Activated T-cell treated with anti-CD3 and anti-CD28 coated beads, Interleukin-2, amount 50 U/mL, for 72 hours (primary cell): ENCODE data around the gene LY6G5C. TPM values are rescaled to one million over a fixed set of nuclear protein-coding genes. Genes with fewer than 3 reads are reported as not detected.

Source experiments
- ATAC-seq, 2 donors: fragments of 150-1000 bp; cut with Tn5 transposase; replicated peaks in 1 of 2; 2 replicates each; pipeline ENCODE4 v1.10.0; 2021; ENCODE audit warnings: moderate library complexity in 2 of 2, mild to moderate bottlenecking in 1 of 2
- DNase-seq, 2 donors: peaks; one replicate each; pipeline ENCODE4 v3.0.0; 2021 to 2022; ENCODE audit warnings: mixed read lengths in 1 of 2
- H3K27ac Mint-ChIP-seq: one replicate; pipeline ENCODE4 v1.8.0; 2022; ENCODE audit warnings: mild to moderate bottlenecking, moderate library complexity, mixed read lengths
- H3K27me3 Mint-ChIP-seq: one replicate; pipeline ENCODE4 v1.8.0; 2022; ENCODE audit warnings: low read depth, mixed read lengths
- H3K36me3 Mint-ChIP-seq, 2 donors: one replicate each; pipeline ENCODE4 v1.8.0; 2022; ENCODE audit warnings: mixed read lengths in 2 of 2, mild to moderate bottlenecking in 1 of 2; ENCODE audit not compliant: insufficient read depth in 2 of 2
- H3K4me1 Mint-ChIP-seq: one replicate; pipeline ENCODE4 v1.8.0; 2022; ENCODE audit warnings: low read depth, mixed read lengths
- H3K4me3 Mint-ChIP-seq, 2 donors: one replicate each; pipeline ENCODE4 v1.8.0; 2022; ENCODE audit warnings: mild to moderate bottlenecking in 2 of 2, mixed read lengths in 2 of 2, moderate library complexity in 2 of 2
- H3K9me3 Mint-ChIP-seq, 2 donors: one replicate each; pipeline ENCODE4 v1.8.0; 2022; ENCODE audit warnings: mixed read lengths in 2 of 2
- total RNA-seq, 2 donors: library from RNA; stranded (reverse); gene quantifications; one replicate each; pipeline ENCODE4 v1.2.3, GENCODE V29; 2022

The LY6G5C gene, protein sequence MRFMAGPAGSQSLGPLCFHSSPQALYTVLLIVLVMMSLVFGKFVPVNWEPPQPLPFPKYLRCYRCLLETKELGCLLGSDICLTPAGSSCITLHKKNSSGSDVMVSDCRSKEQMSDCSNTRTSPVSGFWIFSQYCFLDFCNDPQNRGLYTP
- total RNA-seq, result 1 to 10 TPM; 2.3 to 6.9 TPM

DNA sequence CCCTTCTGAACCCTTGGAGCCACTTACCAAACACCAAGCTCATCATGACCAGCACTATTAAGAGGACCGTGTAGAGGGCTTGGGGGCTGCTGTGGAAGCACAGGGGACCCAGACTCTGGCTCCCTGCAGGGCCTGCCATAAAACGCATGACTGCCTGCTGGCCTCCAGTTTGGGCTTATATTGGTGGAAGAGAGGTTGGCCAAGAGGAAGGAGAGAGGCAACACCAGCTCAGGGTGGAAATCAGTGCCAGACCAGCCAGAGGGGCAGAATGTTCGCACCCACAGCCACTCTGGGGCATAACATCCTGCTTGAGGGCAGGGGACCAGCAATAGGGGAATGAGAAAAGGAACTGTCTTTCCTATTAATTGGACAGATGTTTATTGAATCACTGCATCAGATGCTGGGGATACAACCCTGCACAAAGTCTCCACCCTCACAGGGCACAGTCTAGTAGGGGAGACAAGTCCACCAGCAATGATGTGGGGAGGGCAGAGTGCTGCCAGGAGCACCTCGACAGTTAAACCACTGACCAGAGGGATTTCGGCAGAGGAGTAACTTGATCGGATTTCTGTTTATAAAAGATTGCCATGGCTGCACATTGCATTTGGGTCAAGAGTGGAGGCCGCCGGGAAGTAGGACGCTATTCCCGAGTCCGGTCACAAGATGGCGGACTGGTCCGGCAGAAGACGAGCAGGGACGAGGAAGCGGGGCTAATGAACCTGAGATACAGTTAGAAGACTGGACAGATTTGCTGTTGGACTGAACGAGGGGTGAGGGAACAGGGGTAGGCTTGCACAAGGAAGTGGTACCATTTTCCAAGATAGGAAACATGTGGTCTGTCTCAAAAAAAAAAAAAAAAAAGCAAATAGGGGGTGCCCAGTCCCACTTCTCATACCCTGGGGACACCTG lies at the start of gene LY6G5C:
TSS of gene LY6G5C (minus strand) at position 842 of the 909 bp plus-strand sequence. CDS start at position 148, 694 bp downstream.
- Mint-ChIP-seq H3K4me1 (peaks cover 23% of the 10 kb centered on the region), H3K27me3 (no peaks in the 10 kb centered on the region), H3K36me3 (peaks cover 0 to 3% of the 10 kb centered on the region in 2 donors), H3K9me3 (no peaks in the 10 kb centered on the region), H3K27ac (peak within 1 kb of the TSS; percentile 61), H3K4me3 (peak within 1 kb of the TSS; percentile 83 to 91)
- DNase-seq (peak; percentile 67 to 72), ATAC-seq (peak; percentile 66 to 74)

DNA sequence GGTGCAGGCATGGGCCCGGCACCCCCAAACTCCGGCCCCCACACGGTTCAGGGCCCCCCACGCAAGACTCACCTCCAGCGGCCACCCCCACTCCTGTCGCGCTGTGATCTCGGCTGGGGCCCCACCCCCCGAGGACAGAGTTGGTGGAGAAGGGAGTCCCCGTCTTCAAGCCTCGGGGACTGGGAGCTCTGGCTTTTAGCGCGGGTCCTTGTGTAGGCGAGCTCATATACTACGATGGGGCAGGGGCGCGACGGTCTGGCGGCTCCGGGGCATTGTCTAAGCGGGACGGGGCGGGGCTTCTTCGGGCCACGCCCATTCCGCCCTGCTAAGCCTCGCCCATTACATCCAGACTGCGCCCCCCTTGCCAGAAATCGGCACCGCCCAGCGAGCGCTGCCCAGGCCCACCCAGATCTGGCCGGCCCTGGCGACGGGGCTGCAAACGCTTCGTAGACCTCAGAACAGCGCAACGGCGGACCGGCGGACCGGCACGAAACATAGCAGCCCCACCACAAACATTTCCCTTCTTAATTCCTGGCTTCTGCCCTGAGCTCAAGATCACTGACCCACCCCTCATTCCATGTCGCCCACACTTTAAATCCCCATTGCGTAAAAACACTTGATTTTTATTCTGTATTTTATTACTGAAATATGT lies 49.2 kb upstream of the LY6G5C start:
- Mint-ChIP-seq H3K27ac (peak overlapping the region; percentile 58), H3K27me3 (no peaks in the 10 kb centered on the region), H3K4me1 (peaks cover 65% of the 10 kb centered on the region), H3K36me3 (peaks cover 10 to 19% of the 10 kb centered on the region in 2 donors), H3K4me3 (peak overlapping the region; percentile 83 to 94), H3K9me3 (no peaks in the 10 kb centered on the region)
- ATAC-seq, result peak; percentile 58 to 67
- peak; percentile 75 to 77 for DNase-seq

DNA sequence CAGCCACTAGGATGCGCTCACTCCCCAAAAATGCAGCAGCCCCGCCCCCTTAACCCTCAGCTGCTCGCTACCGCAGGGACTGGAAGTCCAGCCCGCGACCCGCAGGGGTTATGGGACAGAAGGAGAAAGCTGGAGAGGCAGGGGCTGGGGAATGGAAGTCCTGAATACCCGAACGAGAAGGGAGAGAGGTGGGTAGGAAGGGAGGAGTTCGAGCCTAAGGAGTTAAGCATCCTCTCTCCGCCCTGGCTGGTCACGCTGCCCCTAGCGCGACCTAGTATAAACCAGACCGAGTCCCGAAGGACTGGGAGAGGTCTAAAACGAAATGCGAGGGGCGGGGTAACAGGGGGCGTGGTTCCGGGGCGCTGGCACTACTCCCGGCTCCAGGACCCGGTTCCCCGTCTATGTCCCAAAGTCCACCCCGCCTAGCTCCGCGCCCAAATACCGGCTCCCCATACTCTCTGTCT lies 48.7 kb upstream of the LY6G5C start:
- Mint-ChIP-seq H3K4me1 (peaks cover 64% of the 10 kb centered on the region), H3K27ac (no peak overlapping the region), H3K36me3 (peaks cover 7 to 16% of the 10 kb centered on the region in 2 donors), H3K4me3 (peak overlapping the region; percentile 83 to 94), H3K9me3 (no peaks in the 10 kb centered on the region), H3K27me3 (no peaks in the 10 kb centered on the region)
- peak; percentile 70 to 71 for ATAC-seq
- DNase-seq, result peak; percentile 81 to 83

DNA sequence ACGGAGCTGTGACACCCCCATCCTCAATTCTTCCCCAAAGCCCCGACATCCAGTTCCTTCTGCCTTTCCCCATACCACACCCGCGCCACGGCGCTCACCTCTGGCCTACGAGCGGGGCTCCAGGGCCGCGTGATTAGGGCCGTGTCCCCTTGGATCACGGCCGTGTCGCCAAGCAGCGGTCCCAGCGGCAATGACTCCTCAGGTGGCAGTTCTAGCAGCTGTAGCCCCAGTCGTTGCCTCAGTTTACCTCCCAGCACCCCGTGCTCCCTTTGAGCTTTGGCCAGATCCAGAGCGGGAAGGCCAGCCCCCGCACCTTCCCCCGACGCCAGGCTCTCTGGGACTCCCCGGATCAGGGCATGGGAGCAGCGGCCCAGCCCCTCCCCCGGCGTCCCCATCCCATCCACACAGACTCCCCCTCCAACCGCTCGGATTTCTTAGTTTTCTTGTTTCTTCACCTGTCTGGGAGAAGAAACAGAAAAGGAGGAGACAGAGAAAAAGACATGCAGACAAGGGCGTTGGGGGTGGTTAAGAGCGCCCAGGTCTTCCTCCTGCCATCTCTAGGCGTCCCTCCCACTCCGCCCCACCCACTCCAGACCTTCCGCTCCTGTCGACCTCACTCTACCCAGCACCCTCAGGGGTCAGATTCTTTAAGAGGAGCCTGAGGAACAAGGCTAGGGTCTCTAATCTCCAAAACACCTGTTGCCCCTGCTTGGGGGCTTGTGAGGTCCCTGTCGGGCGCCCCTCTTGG lies 48.1 kb upstream of the LY6G5C start, which contains the start of gene DDAH2:
TSS of gene DDAH2 (minus strand) at position 533 of the 748 bp plus-strand sequence. CDS start at position 395, 138 bp downstream.
- H3K27ac Mint-ChIP-seq, result no peak within 1 kb of the TSS
- H3K36me3 Mint-ChIP-seq, result peaks cover 7 to 16% of the 10 kb centered on the region in 2 donors
- H3K27me3 Mint-ChIP-seq, result no peaks in the 10 kb centered on the region
- ATAC-seq (peak; percentile 14 to 16), DNase-seq (no peak)
- no peaks in the 10 kb centered on the region for H3K9me3 Mint-ChIP-seq
- peak within 1 kb of the TSS; percentile 83 to 94 for H3K4me3 Mint-ChIP-seq
- H3K4me1 Mint-ChIP-seq, result peaks cover 58% of the 10 kb centered on the region

DNA sequence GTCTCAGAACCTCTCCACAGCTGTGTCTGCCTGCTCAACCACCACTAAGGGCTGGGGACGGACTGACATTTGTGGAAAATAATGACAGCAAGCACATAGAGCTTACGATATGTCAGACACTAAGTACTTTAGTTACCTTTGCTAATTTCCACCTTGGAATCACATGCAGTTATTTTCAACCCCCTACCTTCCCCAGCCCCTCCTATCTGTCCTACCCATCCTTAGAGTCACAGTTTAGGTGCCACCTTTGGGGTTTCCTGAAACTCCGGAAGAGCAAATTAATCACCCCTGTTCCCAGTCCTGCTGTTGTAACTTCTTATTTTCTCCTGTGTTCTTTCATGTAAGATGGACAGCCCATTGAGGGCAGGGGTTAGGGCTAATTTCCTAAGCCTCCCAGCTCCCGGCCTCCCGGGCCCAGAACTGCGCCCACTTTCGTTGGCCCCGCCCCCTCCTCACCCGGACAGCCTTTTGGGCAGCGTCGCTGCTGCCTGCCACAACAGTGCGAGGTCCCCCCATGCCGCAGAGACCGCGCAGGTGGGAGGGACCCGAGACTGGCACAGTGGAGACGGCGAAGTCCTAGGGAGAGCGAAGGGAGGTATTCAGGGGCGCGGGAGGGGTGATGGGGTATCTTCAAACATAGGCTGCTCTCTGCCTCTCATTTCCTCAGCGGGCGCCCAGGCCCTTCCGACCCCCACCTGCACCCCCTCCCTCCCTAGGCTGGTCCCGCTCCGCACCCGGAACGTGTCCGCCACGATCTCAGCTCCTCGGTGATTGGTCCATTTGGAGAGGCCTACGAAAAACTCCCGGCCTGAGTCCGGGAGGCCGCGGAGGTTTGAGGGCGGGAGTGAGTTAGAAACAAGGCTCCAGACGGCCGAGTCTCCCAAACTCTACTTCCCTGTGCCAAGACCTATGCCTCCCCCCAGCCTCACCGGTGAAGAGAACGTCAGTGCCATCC lies 47.1 kb upstream of the LY6G5C start:
- ATAC-seq, result no peak
- Mint-ChIP-seq H3K36me3 (peaks cover 3 to 12% of the 10 kb centered on the region in 2 donors), H3K4me1 (peaks cover 54% of the 10 kb centered on the region), H3K9me3 (no peaks in the 10 kb centered on the region), H3K27ac (no peak overlapping the region), H3K4me3 (peak overlapping the region; percentile 55 to 83), H3K27me3 (no peaks in the 10 kb centered on the region)
- DNase-seq, result no peak

DNA sequence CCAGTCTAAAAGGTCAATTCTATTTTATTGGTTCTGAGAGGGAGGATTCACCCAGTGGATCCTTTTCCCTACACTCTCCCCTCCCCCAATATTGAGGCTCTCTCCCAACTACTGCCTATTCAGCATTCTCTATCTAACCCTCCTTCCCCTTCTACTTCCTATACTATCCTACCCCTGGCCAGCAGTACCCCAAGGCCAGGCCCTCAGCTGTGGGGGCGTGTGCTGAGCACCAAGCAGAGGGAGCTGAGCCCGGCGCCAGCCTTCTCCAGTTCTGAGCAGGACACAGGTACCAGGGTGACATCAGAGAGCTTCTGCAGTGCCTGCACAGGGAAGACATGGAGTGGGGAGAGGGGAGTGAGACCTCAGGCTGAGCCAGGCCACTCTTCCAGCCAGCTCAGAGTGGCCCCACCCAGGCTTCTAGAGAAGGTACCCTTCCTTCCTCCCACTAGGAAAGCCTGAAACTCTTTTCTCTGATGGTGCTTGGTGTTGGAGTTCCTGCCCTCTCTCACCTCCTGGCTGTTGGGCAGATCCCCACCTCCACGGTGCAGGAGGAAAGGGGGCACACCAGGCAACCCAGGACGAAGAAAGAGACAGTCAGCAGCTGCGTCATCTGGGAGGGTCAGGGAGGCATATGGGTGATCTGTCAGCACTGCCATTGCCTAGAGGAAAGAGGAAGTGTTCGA lies 46.3 kb upstream of the LY6G5C start:
- Mint-ChIP-seq H3K36me3 (peaks cover 3 to 12% of the 10 kb centered on the region in 2 donors), H3K9me3 (no peaks in the 10 kb centered on the region), H3K27ac (no peak overlapping the region), H3K4me3 (peak overlapping the region; percentile 34 to 55), H3K27me3 (no peaks in the 10 kb centered on the region), H3K4me1 (peaks cover 55% of the 10 kb centered on the region)
- ATAC-seq (no peak), DNase-seq (no peak)

DNA sequence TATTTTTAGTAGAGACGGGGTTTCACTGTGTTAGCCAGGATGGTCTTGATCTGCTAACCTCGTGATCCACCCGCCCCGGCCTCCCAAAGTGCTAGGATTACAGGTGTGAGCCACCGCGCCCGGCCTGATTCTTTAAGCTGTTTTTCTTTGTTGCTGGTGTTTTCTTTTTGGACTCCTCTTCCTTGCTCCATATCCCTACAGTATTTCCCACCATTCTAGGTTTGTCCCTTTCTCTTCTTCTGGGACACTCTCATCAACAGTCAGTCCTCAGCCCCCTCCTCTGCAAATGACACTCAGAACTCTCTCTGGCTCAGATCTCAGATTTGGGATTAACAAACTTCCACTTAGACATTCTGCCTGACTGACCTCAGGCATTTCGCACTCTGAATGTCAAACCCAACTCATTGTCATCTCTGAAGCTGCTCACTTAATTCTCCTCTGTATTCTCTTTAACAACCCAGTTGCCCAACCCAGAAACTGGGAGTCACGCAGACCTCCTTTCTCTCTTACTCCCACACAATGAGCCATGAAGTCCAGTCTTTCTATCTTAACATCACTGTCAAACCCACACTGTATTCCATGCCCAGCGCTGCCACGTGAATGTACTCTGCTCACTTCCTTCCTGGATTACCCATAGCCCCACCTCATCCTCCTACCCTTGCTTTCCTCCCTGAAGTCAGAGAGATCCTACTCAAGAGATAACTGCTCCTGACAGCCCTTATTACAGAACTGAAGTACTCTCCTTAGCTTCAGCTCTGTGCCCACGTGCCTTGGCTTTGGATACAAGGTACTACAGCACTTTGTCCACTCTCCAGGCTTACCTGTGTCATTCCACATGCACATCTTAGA lies 44.9 kb upstream of the LY6G5C start:
- H3K4me3 Mint-ChIP-seq, result no peak overlapping the region
- peaks cover 56% of the 10 kb centered on the region for H3K4me1 Mint-ChIP-seq
- peak in 1 of 2 donors; percentile 12 for ATAC-seq
- peaks cover 0 to 5% of the 10 kb centered on the region in 2 donors for H3K36me3 Mint-ChIP-seq
- no peaks in the 10 kb centered on the region for H3K27me3 Mint-ChIP-seq
- no peak overlapping the region for H3K27ac Mint-ChIP-seq
- DNase-seq, result no peak
- H3K9me3 Mint-ChIP-seq, result no peaks in the 10 kb centered on the region

DNA sequence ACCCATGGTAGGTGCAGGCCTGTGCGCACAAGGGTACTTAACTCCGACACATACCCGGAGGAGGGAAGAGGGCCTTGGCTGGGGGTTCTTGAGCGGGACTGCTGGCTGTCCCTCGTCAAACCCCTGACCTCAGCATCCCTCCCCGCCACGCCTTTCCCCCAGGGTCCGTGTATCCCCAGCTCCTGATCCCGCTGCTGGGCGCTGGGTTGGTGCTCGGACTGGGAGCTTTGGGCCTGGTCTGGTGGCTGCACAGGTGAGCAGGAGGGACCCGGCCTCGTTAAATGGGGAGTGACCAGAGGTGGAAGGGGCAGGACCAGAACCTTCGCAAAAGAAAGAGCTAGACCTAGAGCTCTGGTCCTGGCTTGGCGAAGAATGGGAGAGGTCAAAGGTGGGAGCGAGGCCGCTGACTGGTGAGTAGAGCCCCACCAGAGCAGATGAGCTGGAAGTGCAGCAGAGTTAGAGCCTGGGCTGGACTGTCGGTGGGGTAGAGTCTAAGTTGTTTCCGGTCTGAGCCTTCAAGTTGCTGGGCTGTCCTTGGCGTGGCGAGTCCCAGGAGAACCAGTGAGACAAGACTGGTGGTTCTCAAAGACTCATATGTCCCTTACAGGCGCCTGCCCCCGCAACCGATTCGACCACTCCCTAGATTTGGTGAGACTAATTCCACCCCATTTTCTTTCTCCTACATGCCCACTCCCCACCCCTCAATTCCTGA lies 43.3 kb upstream of the LY6G5C start:
- Mint-ChIP-seq H3K4me1 (peaks cover 44% of the 10 kb centered on the region), H3K36me3 (peaks cover 0 to 2% of the 10 kb centered on the region in 2 donors), H3K4me3 (no peak overlapping the region), H3K27me3 (no peaks in the 10 kb centered on the region), H3K9me3 (no peaks in the 10 kb centered on the region), H3K27ac (no peak overlapping the region)
- DNase-seq (no peak), ATAC-seq (no peak)

DNA sequence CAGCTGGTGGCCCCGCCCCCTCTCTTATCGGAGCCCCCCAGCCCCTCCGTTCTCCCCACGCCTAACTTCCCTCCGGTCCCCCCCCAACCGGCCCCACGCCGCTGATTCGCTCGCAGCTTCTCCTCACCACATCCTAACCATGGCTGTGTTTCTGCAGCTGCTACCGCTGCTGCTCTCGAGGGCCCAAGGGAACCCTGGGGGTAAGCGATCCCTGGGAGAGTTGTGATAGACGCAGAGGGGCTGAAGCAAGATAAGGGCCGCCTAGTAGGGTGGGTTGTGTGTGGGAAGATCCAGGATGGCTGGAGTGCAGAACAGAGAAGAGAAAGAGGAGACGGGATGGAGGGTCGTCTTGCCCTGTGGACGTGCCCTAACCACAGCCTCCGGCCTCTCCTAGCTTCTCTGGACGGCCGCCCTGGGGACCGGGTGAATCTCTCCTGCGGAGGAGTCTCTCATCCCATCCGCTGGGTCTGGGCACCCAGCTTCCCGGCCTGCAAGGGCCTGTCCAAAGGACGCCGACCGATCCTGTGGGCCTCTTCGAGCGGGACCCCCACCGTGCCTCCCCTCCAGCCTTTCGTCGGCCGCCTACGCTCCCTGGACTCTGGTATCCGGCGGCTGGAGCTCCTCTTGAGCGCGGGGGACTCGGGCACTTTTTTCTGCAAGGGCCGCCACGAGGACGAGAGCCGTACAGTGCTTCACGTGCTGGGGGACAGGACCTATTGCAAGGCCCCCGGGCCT lies 42.5 kb upstream of the LY6G5C start, which contains the start of gene MPIG6B:
TSS of gene MPIG6B (plus strand) at position 129 of the 735 bp plus-strand sequence. CDS start at position 140, 11 bp downstream.
- no peaks in the 10 kb centered on the region for H3K9me3 Mint-ChIP-seq
- H3K36me3 Mint-ChIP-seq, result peaks cover 0 to 2% of the 10 kb centered on the region in 2 donors
- H3K4me3 Mint-ChIP-seq, result no peak within 1 kb of the TSS
- ATAC-seq (no peak), DNase-seq (no peak)
- H3K27ac Mint-ChIP-seq, result no peak within 1 kb of the TSS
- no peaks in the 10 kb centered on the region for H3K27me3 Mint-ChIP-seq
- H3K4me1 Mint-ChIP-seq, result peaks cover 37% of the 10 kb centered on the region
